ENCODE data around the gene GLTPD2. TPM values are rescaled to one million over a fixed set of nuclear protein-coding genes. Genes with fewer than 3 reads are reported as not detected.
A peak's percentile ranks its signal among the peaks of the same experiment; 100 is the strongest.

GLTPD2 gene
- total RNA-seq, 1 experiment from 2014 or later: not detected

- Histone ChIP-seq H3K27me3 (ENCODE audit: insufficient read depth, low read length) (no peaks in the 10 kb centered on the region), H3K56ac (ENCODE audit: insufficient read length, low read depth, low read length) (no peak within 1 kb of the TSS), H3K9me3 (ENCODE audit: control insufficient read depth, low read depth, low read length) (no peaks in the 10 kb centered on the region), H2BK120ac (ENCODE audit: low read depth, low read length, poor library complexity, severe bottlenecking) (no peak within 1 kb of the TSS), H4K20me1 (ENCODE audit: control insufficient read depth, insufficient read depth, insufficient read length) (no peaks in the 10 kb centered on the region), H2AK5ac (ENCODE audit: insufficient read length, low read length) (no peak within 1 kb of the TSS), H3K79me1 (ENCODE audit: insufficient read depth, low read depth, low read length, poor library complexity, severe bottlenecking) (no peaks in the 10 kb centered on the region), H2AFZ (ENCODE audit: low read length) (no peak within 1 kb of the TSS), H3K23me2 (ENCODE audit: insufficient read length, low read depth, low read length, poor library complexity, severe bottlenecking) (peaks cover 5% of the 10 kb centered on the region), H2BK15ac (ENCODE audit: low read depth, low read length) (no peak within 1 kb of the TSS), H3K23ac (ENCODE audit: insufficient read length, low read depth, low read length) (no peak within 1 kb of the TSS), H2BK12ac (ENCODE audit: insufficient read length, low read depth, low read length) (no peak within 1 kb of the TSS), H3K79me2 (ENCODE audit: insufficient read depth, low read length) (no peaks in the 10 kb centered on the region), H3K9ac (ENCODE audit: extremely low read depth, insufficient read length, low read length) (peak within 1 kb of the TSS; percentile 46), H2BK5ac (ENCODE audit: insufficient read length, low read length) (no peak within 1 kb of the TSS), H3K4me1 (ENCODE audit: insufficient read depth, low read length) (no peaks in the 10 kb centered on the region), H4K91ac (ENCODE audit: insufficient read length, low read depth, low read length) (no peak within 1 kb of the TSS), H3K4me2 (ENCODE audit: insufficient read depth, insufficient read length, low read length) (peak within 1 kb of the TSS; percentile 82), H4K5ac (ENCODE audit: insufficient read length, low read depth, low read length) (no peak within 1 kb of the TSS), H3K27ac (ENCODE audit: insufficient read length, low read depth, low read length) (no peak within 1 kb of the TSS), H3K18ac (ENCODE audit: insufficient read length, low read depth, low read length) (no peak within 1 kb of the TSS), H3K4ac (ENCODE audit: low read depth, low read length) (no peak within 1 kb of the TSS), H3T11ph (ENCODE audit: low read length) (no peak within 1 kb of the TSS), H4K8ac (replicated peaks; ENCODE audit: insufficient read length, low read depth, low read length) (no peak within 1 kb of the TSS), H2BK20ac (ENCODE audit: low read depth, low read length, poor library complexity, severe bottlenecking) (no peak within 1 kb of the TSS), H3K14ac (ENCODE audit: insufficient read depth, low read length) (no peak within 1 kb of the TSS)
- DNase-seq: peak; percentile 91
- Mint-ChIP-seq H3K4me3 (peak within 1 kb of the TSS; percentile 86 to 96), H3K27me3 (ENCODE audit: low read depth) (no peaks in the 10 kb centered on the region; the same call in 1 of the 2 replicates), H3K36me3 (ENCODE audit: insufficient read depth in 1 of 3, low read depth in 3 of 3) (peaks cover 14 to 31% (median 30%) of the 10 kb centered on the region in 3 experiments; a peak in 6 of 7 replicates), H3K9me3 (no peaks in the 10 kb centered on the region), H3K27ac (peak within 1 kb of the TSS in 2 of 3 experiments; percentile 91 to 93; a peak in 3 of 7 replicates), H3K4me1 (peaks cover 15 to 16% of the 10 kb centered on the region in 2 experiments)
- WGBS (ENCODE audit: extremely low coverage, insufficient read length, low lambda C conversion rate): no CpG with 5 or more reads among the region's 106 CpGs
- no peak for TF ChIP-seq CTCF (conservative IDR thresholded peaks at IDR 0.05)
Measured at GRCh38 chr17:4806777-4807604, 18.2 kb downstream of the GLTPD2 start, which contains the start of gene PLD2. TSS of gene PLD2 (plus strand) at chr17:4807152. CDS start at chr17:4807773, 621 bp downstream.
